ENCODE measurements around the gene CEP131.

CEP131 gene

DNA sequence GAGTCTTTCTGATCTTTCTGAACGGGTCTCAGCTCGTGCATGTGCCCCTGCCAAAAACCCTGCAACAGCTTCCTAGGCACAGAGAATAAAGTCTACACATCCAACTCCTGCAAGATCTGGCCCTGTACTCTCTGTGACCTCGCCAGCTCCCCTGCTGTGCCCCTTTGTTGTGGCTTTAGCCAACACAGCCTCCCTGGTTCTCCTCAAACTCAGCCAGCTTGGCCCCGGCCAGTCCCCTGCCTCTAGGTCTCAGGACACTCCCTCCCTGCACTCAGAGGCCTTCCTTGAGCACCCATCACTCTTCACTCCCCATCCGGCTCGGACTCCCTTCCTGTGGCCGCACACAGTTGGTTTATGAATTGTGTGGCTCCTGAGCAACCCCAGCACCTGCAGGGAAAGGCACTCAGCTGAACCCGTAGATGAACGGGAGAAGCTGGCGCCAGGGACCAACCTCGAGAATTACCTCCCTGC lies 1.4 kb downstream of the CEP131 start:
- no peak for FAIRE-seq

DNA sequence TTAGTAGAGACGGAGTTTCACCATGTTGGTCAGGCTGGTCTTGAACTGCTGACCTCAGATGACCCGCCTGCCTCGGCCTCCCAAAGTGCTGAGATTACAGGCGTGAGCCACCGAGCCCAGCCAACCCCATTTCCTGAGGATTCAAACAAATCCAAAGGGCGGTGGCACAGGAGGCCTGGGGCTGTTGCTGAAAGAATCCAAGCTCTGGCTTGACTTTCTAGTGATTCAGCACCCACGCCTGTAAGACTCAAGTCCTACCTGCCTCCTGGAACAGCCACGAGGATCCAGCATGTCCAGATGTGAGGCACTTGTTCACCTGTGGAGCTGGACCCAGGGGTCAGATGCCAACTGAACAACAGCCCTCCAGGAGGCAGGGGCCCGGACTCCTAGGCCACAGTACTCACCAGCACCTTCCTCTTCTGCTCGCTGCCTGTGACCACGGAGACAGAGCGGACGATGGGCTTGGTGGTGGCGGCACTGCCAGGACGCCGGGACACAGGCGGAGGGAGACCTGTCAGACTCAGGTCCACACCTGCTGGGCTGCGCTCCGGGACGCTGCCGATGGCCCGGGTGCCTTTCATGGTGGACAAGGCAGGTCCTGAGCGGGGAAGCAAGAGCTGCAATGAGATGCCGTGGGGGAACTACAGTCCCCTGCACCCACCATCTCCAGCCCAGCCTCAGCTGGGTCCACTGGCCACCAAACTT lies 3.1 kb downstream of the CEP131 start:
- no peak for FAIRE-seq

DNA sequence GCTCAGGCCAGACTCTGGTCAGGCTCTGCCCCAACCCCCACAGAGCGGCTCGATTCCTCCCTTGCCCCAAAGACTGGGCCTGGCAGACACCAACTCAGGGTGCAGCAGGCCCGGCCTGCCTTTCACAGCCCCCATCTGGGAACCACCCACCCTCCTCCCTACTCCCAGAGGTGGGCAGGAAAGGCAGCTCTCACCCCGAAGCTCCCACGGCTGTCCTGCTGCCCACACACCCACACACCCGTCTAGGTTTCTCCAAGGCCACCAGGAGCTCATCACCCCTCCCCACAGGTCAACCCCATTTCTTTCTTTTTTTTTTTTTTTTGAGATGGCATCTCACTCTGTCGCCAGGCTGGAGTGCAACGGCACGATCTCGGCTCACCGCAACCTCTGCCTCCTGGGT lies 3.8 kb downstream of the CEP131 start:
- FAIRE-seq: no peak

DNA sequence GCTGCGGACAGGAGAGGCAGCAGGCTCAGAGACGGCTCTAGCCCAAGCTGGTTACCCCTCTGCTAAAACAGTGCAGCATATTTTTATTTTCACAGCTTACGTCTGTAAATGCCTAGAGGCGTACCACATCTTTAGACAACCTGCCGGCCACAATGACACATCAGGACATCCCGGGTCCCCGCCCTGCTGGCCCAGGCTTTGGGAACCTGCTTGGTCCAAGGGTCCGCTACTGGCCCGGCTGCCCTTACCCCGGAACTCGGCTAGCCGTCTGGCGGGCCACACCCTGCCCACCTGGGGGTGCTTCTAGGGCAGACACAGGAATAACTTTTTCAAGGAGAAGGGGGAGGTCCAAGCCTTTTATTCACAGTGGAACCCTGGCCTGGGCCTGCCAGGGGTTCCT lies 4.3 kb downstream of the CEP131 start:
- FAIRE-seq: no peak

DNA sequence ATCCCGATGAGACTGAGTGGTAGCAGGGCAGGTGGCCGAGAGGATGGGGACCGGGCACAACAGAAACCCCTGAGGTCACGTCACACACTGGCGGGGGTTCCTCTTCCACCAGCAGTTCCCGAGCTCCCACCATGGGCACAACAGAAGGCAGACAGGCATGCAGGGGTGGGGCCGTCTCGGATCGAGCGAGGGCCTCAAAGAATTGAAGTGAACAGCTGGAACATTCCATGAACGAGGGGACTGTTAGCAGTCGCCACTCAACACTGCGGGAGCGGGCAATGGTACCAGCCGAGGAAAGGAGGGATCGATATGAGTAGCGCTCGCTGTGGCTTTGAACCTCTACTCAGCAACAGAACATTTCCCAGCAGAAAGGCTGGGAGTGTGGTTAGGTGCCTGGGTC lies 5.3 kb downstream of the CEP131 start:
- FAIRE-seq: no peak

DNA sequence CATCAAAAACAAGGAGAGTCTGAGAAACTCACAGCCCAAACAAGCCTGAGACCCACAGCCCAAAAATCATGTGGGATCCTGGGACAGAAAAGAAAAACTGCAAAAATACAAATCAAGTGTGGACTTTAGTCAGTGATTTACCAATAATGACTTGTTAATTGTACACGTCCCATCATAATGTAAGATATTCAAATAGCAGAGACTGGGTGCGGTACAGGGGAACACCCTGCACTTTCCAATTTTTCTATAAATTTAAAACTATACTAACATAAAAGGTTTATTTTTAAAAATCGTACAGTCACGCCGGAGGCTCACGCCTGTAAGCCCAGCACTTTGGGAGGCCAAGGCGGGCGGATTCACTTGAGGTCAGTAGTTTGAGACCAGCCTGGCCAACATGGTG lies 8.8 kb downstream of the CEP131 start:
- FAIRE-seq: no peak

DNA sequence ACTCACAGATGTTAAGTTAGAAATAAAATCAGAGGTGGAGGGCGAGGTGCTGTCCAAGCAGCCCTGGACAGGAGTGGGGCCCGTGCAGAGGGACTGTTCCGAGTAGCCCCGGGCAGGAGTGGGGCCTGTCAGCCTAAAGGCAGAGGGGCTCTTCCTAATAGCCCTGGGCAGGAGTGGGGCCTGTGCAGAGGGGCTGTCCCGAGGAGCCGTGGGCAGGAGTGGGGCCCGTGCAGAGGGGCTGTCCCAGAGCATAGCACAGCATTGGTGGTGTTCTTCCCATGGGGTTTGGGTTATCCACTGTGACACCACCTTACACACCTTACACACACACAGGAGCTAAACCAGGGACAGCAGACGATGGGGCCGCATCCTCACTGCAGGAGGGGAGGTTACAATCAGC lies 10.4 kb downstream of the CEP131 start:
- no peak for FAIRE-seq

DNA sequence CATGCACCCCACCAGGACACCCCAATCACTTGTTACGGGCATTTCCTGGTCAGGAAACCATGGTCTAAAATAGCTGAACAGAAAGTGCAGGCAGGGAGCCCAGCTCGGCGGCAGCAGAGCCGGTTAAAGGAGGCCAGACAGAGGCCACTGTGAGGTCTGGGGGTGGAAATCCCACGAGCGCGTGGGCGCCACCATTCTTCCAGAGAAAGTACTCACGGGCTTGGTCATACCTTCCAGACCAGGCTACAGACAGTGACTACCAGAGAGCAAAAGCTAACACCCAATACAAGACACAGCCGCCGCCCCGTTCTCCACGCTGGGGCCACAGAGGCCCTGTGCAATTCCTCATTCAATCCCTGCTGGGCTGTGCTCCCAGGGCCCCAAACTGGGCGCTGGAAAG lies 11.9 kb downstream of the CEP131 start:
- FAIRE-seq: no peak

DNA sequence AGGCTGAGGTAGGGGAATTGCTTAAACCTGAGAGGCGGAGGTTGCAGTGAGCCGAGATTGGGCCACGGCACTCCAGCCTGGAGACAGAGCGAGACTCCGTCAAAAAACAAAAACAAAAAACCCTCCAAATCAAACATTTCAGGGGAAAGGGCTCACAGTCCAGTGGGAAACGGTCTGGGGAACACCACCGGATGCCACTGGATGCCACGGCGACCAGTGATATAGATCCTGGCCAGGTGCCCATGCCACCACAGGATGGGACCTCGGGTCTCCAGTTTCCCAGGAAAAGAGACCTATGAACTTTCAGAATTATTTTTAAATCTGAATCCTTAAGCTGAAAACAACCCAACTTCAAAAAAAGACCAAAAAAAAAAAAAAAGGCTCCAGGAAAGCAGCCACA lies 12.3 kb downstream of the CEP131 start:
- FAIRE-seq: no peak

DNA sequence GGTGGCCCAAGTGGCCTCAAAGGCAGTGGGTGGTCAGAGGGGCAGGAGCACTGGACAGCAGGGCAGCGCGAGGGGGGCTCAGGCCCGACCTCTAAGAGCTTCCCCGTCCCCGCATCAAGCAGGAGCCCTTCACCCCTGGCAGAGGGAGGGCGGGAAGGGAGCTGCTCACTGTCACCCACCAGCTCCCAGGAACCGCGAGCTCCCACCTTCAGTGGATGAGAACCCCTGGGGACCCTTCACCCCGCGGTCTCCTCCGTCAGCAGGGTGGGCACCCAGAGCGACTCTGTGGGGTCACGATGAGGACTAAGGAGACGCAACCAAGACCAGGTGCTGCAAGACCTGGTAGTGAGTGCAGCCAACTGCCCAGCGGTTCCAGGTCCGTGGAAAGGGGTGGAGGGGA lies 13.6 kb downstream of the CEP131 start:
- FAIRE-seq: no peak

DNA sequence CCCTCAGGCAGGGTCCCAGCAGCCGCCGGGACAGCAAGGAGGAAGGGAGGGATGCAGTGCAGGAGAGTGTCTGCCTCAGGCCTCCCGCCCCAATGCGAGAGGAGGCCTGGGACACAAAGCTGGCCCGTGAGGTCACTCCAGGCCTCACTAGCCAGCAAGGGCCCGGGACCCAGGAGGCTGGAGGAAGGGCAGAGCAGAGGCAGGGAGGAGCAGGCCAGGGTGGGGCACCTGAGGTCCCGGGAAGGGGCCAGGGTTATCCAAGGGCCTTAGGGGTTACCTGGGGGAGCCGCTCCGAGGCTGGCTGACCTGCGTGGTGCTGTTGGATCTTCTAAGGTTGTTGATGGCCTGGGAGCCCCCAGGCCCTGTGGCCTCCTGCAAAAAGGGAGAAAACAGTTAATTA lies 14.1 kb downstream of the CEP131 start:
- no peak for FAIRE-seq

DNA sequence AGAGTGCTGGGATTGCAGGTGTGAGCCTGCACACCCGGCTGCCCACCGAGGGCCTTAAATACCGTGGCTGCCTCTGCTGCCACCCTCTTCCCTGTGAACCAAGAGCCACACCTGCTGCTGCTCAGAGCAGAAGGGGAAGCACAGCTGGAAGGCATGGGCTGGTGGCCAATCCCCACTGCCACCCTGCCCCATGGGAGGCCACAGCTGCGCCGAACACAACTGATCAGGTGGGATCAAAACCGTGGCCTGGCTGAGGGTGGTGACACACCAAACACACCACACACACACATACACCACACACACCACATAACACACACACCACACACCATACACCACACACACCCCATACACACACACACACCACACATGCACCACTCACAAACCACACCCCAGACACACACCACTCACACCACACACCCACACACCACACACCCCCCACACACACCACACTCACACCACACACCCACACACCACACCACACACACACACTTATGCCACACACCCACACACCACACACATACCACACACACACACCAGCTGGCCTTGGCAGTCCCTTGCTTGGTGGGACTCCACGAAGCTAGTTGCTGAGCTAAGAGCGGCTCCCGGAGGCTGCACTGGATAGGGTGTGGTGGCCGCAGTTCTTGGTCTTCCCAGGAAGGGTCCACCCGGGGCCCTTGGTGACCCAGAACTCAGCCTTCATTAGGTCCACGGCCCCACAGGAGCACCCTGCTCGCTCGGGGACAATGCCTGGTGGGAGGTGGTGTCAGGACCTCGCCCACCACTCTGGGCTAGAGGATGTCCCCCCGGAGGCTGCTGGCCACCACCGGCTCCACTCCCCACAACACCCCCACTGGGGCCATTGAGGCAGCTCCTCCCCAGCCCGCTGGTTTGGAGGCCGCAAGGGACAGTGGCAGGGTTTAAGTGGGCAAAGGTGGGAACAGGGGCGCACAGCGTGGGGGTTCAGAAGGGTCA lies 14.9 kb downstream of the CEP131 start:
- no peak for FAIRE-seq

DNA sequence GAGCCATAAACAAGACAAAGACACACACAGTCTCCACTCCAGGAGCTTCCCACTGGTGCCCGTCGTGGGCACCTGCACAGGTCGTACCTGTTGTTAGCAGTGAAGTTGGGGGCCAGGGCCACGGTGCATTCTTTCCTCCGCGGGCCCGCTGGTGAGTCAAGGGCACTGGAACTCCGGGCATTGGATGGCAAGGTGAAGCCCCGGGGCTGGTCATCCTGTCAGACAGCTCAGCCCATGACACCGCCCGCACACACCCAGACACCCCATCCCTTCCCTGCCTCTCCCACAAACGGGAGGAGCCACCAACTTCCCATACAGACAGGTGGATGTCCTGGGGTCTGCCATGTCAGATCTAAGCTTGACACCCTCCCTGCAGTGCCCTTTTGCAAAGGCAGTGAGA lies 16.1 kb downstream of the CEP131 start:
- FAIRE-seq: no peak

DNA sequence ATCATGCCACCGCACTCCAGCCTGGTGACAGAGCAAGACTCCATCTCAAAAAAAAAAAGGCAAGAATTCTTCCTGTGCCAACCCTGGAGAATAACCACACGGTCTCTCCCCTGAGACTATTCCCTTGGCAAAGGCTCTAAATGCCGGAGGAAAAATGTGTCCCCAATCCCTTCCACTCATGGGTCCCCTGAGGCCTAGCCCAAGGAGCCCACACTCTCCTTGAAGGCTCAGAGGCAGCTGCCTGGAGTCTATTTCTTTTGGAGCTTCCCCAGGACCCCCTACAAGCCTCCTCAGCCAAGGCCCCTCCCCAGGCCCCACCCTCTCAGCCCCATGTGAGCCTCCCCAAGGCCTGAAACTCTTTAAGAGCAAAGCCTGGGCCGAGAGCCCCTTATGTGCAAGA lies 16.6 kb downstream of the CEP131 start:
- FAIRE-seq: no peak

DNA sequence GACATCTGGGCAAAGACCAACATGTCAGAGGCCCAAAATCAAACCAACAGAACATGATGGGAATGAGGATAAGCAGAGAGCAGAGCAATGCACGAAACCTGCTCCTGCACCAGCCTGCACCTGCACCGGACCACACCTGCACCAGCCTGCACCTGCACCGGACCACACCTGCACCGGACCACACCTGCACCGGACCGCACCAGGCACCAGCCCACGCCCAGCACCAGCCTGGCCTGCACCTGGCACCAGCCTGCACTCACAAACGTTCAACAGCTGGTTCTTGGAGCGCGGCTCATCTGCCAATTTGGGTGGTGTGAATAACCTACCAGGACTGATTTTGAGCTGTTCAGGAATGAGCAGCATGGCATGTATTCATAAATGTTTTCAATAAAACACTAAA lies 18.2 kb downstream of the CEP131 start:
- FAIRE-seq: no peak

DNA sequence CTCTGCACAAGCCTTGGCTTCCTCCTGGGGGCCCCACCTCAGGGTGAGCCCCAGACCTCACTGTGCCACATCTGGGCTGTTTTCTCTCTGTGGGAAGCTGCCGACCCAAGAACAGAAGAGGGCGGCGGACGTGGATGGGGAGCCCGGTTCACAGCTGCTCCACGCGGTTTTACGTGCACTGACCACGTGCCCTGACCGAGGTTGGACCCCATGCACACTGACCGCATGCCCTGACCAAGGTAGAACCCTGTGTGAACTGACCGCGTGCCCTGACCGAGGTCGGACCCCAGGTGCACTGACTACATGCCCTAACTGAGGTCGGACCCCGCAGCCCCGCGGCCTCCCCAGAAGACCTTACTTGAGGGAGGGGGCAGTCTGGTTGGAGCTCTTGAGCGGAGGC lies 19.6 kb downstream of the CEP131 start:
- FAIRE-seq: no peak

DNA sequence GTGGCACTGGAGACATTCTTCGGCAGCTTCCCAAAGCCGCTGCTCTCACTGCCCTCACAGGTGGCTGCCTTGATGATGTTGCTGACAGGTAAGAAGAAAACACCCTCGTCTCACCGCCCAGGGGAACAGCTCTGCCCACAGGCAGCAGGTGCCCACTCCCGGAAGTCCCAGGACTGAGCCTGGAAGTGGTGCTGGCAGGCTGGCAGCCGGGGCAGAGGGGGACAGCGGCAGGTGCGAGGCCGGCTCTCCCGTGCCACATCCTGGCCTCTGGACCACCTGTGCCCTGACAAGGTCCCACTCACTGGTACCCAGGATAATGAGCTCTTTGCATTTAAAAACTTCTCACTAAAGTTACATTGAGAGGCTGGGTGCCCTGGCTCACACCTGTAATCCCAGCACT lies 20.4 kb downstream of the CEP131 start:
- no peak for FAIRE-seq

DNA sequence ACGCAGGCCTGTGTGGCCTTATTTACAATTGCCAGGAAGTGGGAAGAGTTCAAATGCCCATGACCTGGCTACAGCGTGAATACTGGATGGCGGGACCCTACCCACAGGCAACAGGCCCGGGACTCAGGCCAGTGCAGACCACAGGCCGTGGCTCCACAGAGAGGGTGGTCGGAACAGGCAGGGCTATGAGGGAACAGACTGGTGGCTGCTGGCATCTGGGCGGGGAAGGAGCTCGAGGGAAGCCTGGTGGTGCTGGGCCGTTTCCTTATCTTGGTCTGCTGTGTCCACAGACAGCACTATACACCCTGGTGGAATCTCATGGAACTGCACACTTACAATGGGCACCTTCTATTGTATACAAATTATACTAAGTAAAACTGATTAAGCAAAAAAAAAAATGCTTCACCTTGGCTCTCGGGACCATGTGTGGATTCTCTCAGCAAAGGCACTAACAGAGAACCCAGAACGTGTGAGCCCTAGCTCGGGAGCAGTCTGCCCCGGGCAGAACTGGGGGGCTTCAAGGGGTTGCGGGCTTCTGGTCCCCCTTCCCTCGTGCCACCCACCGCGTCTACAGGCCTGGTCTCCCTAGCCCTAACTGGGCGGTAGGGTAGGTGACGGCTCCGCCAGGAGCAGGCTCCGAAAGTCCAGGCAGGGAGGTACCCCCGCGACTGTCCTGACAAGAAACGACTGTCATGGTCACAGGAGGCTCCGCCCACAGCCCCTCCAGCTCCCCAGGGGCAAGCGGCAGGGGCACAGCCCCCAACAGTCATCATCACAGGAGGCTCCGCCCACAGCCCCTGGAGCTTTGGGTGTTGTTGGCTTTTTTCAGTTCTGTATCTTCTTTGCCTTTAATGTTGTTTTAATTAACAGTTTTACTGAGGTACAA lies 21.8 kb downstream of the CEP131 start:
- FAIRE-seq: peak; percentile 93

DNA sequence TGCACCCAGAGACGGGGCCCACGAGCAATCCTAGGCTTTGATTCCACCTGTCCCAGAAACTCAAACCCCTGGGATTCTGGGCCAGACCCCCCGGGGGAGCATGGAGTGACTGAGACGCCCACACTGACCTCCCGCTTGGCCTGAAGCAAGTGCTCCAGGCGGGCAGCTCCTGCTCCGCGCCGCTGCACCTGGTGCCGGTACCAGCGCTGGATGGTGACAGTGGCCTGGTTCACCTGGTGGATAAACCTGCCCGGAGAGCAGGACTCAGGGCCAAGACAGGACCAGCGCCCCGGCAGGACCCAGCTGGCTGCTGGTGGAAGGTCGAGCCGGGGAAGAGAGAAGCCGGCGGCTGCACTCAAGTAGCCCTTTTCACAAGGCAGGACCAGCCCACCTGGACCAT lies 22.6 kb downstream of the CEP131 start:
- FAIRE-seq: no peak

DNA sequence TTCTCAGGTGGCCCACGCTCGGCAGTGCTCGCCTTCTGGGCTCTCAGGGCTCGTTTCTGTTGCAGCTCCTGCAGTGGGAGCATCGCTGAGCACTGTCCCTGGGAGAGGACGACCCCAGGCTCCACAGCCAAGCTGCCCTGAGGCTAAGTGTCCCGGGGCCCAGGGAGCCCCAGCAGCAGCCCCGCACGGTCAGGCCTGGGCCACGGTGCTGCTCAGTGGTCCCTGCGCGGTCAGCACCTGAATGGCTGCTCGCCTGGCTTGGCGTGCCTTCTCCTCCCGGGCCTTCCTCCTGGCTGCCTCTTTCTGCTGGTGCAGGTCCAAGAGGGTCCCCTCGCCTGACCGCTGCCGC lies 23.3 kb downstream of the CEP131 start:
- FAIRE-seq: no peak

DNA sequence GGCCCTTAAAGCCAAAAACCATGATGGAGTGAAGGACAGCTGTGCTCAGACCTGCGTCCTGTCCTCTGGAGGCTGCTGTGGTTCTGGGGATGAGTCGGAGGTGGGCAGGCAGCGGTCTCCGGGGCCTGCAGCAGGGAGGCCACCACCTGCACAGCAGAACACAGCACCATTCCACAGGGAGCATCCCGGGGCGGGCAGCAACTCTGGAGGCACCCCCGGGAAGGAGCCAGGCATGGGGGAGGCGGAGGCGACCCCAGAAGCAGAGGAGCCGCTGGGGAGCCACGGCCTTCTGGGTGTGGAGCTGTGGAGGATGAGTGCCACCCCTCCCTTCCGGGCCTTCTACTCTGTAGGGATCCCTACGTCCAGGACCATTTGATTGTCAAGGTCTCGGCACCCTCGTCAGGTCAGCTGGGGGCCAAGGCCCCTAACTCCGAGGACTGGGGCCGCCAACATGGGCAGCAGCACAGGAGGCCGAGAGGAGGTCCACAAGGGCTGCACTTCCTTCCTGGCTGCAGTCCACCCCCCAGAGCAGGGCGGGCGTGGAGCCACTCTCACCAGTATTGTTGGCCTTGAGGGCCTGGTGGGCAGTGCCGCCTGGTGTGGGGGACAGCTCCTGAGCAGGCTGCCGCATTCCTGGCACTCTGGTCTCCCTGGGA lies 23.8 kb downstream of the CEP131 start:
- no peak for FAIRE-seq

DNA sequence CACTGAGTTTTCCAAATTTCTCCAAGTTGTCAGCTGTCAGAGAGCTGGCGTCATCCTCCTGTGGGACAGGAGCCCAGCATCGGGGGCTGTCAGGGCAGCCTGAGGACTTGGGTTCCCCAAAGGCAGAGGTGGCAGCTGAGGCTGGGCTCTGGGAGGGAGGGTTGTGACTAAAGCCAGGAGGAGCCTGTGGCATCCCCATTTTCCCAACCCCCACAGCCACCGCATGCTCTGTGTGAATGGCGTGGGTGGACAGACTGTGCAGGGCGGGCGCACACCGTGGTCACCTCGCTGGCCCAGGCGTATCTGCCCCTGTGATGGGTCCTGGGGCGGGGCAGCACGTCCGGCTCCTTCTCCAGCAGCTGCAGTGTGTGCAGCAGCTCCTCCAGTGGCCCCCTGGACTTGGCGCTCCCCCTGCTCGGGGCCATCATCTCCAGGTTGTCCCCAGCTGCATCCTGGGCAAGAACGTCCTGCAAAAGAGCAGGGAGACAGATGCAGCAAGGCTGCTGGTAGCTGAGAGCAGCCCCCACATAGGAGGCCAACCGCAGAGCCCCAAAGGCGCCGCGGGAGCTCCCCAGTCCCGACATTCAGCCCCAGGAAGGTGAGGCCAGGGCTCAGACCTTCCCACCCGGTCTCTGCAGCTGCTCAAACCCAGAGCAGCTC lies 24.8 kb downstream of the CEP131 start:
- FAIRE-seq: no peak

Data from G401.6 (cell line).